Sigmoid colon (tissue), 4 donors: ENCODE measurements around the gene LIMA1.

ENCODE experiments used
- CTCF ChIP-seq, 4 experiments: fragments of 450-650 bp in 3 of 4; fragments of 200-600 bp in 1 of 4; IDR thresholded peaks; one replicate each; pipeline ENCODE4 v1.5.1; 2016 to 2019; ENCODE audit warnings: antibody characterized with exemption in 4 of 4, mild to moderate bottlenecking in 3 of 4, moderate library complexity in 2 of 4
- EP300 ChIP-seq, 4 donors: sonication (generic); formaldehyde crosslinking; IDR thresholded peaks; one replicate each; pipeline ENCODE4 v1.6.1; 2017; ENCODE audit warnings: antibody characterized with exemption in 4 of 4
- POLR2A ChIP-seq, 2 donors: fragments of 450-650 bp; IDR thresholded peaks; one replicate each; pipeline ENCODE4 v1.6.1; 2016; ENCODE audit warnings: antibody characterized with exemption in 2 of 2, mild to moderate bottlenecking in 2 of 2, moderate library complexity in 2 of 2
- POLR2AphosphoS5 ChIP-seq, 4 donors: sonication (generic); formaldehyde crosslinking; IDR thresholded peaks; one replicate each; pipeline ENCODE4 v1.6.1; 2017; ENCODE audit warnings: antibody characterized with exemption in 4 of 4

GRCh38 chr12:50196537-50196936 is 86.8 kb downstream of the LIMA1 start:
- TF ChIP-seq CTCF (IDR thresholded peaks at IDR 0.05) (no peak), POLR2A (IDR thresholded peaks at IDR 0.05) (no peak), POLR2AphosphoS5 (IDR thresholded peaks at IDR 0.05) (no peak), EP300 (IDR thresholded peaks at IDR 0.05) (no peak)
